ENCODE results near the gene PHRF1. TPM values are rescaled to one million over a fixed set of nuclear protein-coding genes. Genes with fewer than 3 reads are reported as not detected.

The PHRF1 gene
- total RNA-seq, 2 experiments from 2014 or later: 43.1 to 44.5 TPM

DNA sequence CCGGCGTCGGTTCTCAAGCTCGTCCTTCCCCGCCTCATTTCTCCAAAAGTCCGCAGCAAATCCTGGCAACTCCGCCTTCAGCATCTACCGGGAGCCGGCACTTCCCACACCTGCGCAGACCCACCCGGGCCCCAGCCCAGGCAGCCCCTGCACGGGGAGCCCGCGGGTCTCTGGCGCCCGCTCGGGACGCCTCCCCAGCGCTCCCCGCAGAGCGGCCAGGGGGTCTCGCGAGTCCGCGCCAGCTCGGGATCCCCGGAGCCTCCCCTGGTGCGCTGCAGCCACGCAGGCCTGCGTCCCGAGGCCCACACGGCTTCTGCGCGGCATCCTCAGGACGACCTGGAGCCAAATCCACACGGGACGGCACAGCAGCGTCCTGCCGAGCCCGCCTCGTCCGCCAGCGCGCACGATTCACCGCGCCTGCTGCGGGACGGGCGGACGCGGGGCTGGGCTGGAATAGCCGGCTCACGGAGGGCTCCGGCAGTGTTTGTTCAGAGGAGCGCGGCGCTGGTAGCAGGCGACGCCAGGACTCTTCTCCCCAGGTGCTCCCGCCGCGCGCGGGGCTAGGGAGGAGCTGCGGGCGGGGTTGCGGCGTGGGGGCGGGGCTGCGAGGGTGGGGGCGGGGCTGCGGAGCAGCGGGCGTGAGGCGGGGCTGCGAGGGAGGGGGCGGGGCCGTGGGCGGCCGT, 816 bp upstream of the PHRF1 start:
- Mint-ChIP-seq H3K27ac (peak overlapping the region; percentile 3), H3K4me1 (ENCODE audit: low read depth) (peaks cover 40% of the 10 kb centered on the region), H3K4me3 (peak overlapping the region; percentile 87), H3K9me3 (no peaks in the 10 kb centered on the region), H3K36me3 (ENCODE audit: low read depth) (peaks cover 19% of the 10 kb centered on the region), H3K27me3 (peaks cover 11% of the 10 kb centered on the region)
- ChIA-PET POLR2A (interaction anchor here (0.6 to 2.1 kb wide), 16 partner anchors 9 to 258 kb away, joined by 3 to 8 read pairs (median 4); partner anchors contain the start of genes IRF7 and TMEM80), CTCF (interaction anchor here (1.0 kb wide), 1 partner anchor 151 kb away, joined by 3 read pairs; no protein-coding TSS in a partner anchor)
- ATAC-seq (peak; percentile 1), DNase-seq (no peak)
- TF ChIP-seq, protein P1, sequence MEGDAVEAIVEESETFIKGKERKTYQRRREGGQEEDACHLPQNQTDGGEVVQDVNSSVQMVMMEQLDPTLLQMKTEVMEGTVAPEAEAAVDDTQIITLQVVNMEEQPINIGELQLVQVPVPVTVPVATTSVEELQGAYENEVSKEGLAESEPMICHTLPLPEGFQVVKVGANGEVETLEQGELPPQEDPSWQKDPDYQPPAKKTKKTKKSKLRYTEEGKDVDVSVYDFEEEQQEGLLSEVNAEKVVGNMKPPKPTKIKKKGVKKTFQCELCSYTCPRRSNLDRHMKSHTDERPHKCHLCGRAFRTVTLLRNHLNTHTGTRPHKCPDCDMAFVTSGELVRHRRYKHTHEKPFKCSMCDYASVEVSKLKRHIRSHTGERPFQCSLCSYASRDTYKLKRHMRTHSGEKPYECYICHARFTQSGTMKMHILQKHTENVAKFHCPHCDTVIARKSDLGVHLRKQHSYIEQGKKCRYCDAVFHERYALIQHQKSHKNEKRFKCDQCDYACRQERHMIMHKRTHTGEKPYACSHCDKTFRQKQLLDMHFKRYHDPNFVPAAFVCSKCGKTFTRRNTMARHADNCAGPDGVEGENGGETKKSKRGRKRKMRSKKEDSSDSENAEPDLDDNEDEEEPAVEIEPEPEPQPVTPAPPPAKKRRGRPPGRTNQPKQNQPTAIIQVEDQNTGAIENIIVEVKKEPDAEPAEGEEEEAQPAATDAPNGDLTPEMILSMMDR (IDR thresholded peaks at IDR 0.05): no peak
- intact Hi-C loops (cut with micrococcal nuclease): no loop called here

DNA sequence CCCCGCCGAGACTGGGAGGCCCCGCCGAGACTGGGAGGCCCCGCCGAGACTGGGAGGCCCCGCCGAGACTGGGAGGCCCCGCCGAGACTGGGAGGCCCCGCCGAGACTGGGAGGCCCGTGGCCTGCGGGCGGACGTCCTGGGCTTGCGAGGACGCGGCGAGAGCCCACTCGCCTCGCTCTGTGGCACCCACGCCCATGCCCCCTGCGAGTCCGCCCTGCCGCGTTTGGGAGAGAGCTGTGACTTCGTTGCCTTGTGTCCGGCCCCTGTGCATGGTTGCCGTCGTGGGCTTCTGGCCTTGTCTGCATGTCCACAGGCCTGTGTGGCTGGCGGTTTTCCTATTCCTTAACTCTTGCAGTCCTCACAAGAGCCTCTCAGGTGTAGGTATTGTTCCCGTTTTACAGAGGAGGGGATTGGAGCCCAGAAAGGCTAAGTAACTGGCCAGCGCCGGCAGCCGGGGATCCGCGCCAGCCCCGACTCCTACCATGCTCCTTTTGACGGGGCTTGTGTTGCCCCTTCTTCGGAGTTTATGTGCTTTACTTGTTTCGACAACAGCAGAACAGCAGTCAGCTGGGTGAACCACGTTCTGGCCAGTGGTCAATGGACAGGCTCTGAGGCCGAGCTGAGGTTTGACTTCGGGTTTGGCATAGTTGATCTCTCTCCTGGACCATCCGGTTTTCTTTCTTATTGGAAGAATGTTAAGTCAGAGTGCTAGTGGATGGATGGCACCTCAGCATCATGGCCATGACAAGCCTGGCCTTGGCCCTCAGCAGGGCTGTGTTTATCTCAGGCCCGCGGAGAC, 741 bp downstream of the PHRF1 start:
- H3K27ac Mint-ChIP-seq: peak overlapping the region; percentile 87
- no peaks in the 10 kb centered on the region for H3K9me3 Mint-ChIP-seq
- POLR2A ChIA-PET: interaction anchor here (1.0 to 2.0 kb wide), 11 partner anchors 8 to 310 kb away, joined by 3 to 7 read pairs (median 4); partner anchors contain the start of genes TALDO1 and TMEM80
- CTCF ChIA-PET: no interaction called here
- intact Hi-C loops (cut with micrococcal nuclease): no loop called here
- H3K4me3 Mint-ChIP-seq: peak overlapping the region; percentile 79
- peaks cover 28% of the 10 kb centered on the region for H3K36me3 Mint-ChIP-seq (ENCODE audit: low read depth)
- TF ChIP-seq, protein P1 (IDR thresholded peaks at IDR 0.05): no peak
- peaks cover 47% of the 10 kb centered on the region for H3K4me1 Mint-ChIP-seq (ENCODE audit: low read depth)
- H3K27me3 Mint-ChIP-seq: peaks cover 11% of the 10 kb centered on the region
- no peak for DNase-seq
- no peak for ATAC-seq

DNA sequence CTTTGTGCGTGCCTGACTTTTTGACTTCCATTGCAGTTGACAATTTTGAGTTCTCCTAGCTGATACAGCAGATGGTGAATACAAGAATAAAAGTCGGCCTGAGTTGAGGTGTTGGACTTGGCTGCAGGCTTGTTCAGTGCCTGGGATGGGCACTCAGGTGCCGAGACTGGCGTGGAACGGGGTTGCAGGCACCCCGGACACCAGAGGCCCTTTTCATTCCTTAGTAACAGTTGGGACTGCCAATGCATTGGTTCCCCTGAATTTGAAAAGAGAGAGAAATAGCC, 1.3 kb downstream of the PHRF1 start:
- Mint-ChIP-seq H3K36me3 (ENCODE audit: low read depth) (peaks cover 28% of the 10 kb centered on the region), H3K4me3 (peak overlapping the region; percentile 79), H3K27ac (peak overlapping the region; percentile 87), H3K27me3 (peaks cover 11% of the 10 kb centered on the region), H3K9me3 (no peaks in the 10 kb centered on the region), H3K4me1 (ENCODE audit: low read depth) (peaks cover 47% of the 10 kb centered on the region)
- intact Hi-C loops (cut with micrococcal nuclease): no loop called here
- ATAC-seq (no peak), DNase-seq (no peak)
- TF ChIP-seq, protein P1 (IDR thresholded peaks at IDR 0.05): no peak
- CTCF ChIA-PET: no interaction called here
- POLR2A ChIA-PET: interaction anchor here (1.0 to 2.0 kb wide), 8 partner anchors 8 to 310 kb away, joined by 3 to 7 read pairs (median 4); no protein-coding TSS in a partner anchor

DNA sequence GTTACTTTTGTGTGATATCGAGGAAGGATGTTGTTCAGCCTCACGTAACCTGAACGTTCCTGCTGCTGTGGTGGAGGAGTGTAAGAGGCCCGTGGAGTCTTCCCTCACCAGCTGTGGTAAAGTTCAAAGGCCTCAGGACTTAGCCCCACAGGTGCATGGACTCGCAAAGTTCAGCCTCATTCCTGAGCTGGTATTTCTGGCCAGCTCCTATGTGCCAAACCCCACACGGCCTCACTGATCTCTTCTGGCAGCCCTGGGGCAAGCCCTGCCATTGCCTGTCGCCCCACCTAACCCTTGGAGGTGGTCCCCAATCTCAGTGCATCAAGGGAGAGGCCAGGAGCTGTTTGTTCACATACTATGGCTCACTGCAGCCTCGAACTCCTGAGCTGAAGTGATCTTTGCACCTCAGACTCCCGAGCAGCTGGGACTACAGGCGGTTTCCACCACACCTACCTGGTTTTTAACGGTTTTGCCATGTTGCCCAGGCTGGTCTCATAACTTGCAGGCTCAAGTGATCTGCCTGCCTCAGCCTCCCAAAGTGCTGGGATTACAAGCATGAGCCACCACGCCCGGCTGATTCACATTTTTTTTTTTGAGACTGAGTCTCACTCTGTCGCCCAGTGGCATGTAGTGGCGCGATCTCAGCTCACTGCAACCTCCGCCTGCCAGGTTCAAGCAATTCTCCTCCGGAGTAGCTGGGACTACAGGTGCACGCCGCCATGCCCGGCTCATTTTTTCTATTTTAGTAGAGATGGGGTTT, 2.2 kb downstream of the PHRF1 start:
- peaks cover 47% of the 10 kb centered on the region for H3K4me1 Mint-ChIP-seq (ENCODE audit: low read depth)
- H3K4me3 Mint-ChIP-seq: peak overlapping the region; percentile 79
- TF ChIP-seq, protein P1 (IDR thresholded peaks at IDR 0.05): no peak
- H3K27me3 Mint-ChIP-seq: peaks cover 11% of the 10 kb centered on the region
- peaks cover 30% of the 10 kb centered on the region for H3K36me3 Mint-ChIP-seq (ENCODE audit: low read depth)
- intact Hi-C loops (cut with micrococcal nuclease): no loop called here
- H3K27ac Mint-ChIP-seq: peak overlapping the region; percentile 87
- no peak for DNase-seq
- H3K9me3 Mint-ChIP-seq: no peaks in the 10 kb centered on the region
- ChIA-PET POLR2A (interaction anchor here (1.1 to 2.0 kb wide), 6 partner anchors 9 to 115 kb away, joined by 4 to 7 read pairs (median 4); no protein-coding TSS in a partner anchor), CTCF (interaction anchor here (1.6 kb wide), 1 partner anchor 24 kb away, joined by 3 read pairs; no protein-coding TSS in a partner anchor)
- no peak for ATAC-seq
